Rectal smooth muscle tissue (tissue), 1 donor: ENCODE measurements around the gene JAG1.

Experiments
- H3K27ac ChIP-seq: one replicate; pipeline ENCODE4 v1.7.0; 2013; ENCODE audit warnings: low read depth, low read length, inconsistent platforms
- H3K27me3 ChIP-seq: one replicate; pipeline ENCODE4 v1.7.0; 2013; ENCODE audit warnings: low read length; ENCODE audit not compliant: control insufficient read depth, insufficient read depth
- H3K36me3 ChIP-seq: one replicate; pipeline ENCODE4 v1.7.0; 2013; ENCODE audit warnings: low read length; ENCODE audit not compliant: control insufficient read depth, insufficient read depth
- H3K4me1 ChIP-seq: one replicate; pipeline ENCODE4 v1.7.0; 2013; ENCODE audit warnings: low read length; ENCODE audit not compliant: control insufficient read depth, insufficient read depth
- H3K4me3 ChIP-seq: one replicate; pipeline ENCODE4 v1.7.0; 2013; ENCODE audit warnings: low read length
- H3K9ac ChIP-seq: one replicate; pipeline ENCODE4 v1.7.0; 2013; ENCODE audit warnings: low read length

JAG1 gene

DNA sequence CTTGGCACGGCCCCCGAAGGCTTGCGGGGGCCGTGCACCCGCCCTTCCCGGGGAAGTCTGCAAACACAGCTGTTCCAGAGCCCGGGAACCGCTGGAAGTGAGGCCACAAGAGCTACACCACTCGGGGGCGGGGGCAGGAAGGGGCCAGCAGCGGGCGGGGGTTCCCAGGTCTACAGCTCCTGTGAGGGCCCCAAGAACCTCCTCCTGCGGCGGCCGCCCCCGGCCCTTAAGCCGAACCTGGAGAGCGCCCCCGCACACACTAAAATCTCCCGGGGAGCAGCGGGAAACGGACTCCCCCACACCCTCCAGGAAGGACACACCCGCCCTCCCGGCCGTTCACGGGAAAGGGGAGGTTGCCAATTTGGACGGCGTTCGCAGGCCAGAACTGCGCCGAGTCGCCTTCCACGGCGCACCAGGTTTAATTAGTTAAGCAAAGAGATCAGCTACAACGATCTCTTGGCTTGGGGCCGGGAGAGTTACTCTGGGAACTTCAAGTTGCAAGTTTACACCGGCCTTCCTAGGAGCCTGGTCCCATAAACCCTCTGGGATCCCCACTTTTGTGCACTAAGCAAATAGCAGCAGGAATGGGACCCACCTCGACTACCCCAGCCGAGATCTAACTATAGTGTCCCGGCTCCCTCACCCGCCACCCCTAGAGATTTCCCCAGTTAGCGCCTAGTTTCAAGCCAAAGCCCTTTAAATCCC, 1.7 kb downstream of the JAG1 start:
- H3K27ac ChIP-seq: peak overlapping the region; percentile 96
- H3K4me1 ChIP-seq: peaks cover 24% of the 10 kb centered on the region

DNA sequence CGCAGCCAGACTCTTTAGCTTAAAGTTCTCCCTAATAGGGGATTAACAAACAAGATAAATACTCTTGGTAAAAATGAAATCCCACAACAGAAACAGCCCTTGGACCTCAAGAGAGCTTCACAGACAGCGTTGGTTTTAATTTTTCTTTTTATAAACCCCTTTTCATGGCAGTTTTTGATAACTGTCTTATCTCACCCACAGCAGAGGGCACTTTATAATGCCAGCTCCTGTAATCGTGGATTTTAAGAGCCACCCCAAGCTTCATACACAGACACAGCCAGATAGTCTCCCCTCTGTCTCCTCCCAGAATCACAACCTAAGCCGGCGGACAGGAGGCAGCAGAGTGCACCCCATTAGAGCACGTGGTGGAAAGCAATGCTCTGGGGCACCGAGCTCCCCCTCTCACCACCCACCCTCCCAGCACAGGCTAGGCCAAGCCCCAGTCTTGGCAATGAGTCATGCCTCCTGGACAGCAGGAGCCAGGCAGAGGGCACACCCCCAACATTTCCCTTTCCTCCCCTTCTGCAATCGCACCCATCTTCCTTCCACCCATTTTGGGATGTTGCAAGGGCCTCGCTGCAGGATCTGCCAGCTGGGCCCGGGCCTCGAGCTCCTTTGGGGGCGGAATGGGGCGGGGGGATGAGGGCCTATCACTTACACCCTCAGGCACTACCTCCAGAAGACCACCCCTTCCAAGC, 2.4 kb downstream of the JAG1 start:
- peak overlapping the region; percentile 88 for H3K4me3 ChIP-seq
- H3K9ac ChIP-seq: no peak overlapping the region
- peaks cover 26% of the 10 kb centered on the region for H3K4me1 ChIP-seq
- peaks cover 12% of the 10 kb centered on the region for H3K36me3 ChIP-seq
- peak overlapping the region; percentile 96 for H3K27ac ChIP-seq
- no peaks in the 10 kb centered on the region for H3K27me3 ChIP-seq

More for the DNA sequence above, 1.7 kb downstream of the JAG1 start:
- Histone ChIP-seq H3K27me3 (no peaks in the 10 kb centered on the region), H3K36me3 (peaks cover 8% of the 10 kb centered on the region), H3K4me3 (peak overlapping the region; percentile 88), H3K9ac (peak overlapping the region; percentile 57)

DNA sequence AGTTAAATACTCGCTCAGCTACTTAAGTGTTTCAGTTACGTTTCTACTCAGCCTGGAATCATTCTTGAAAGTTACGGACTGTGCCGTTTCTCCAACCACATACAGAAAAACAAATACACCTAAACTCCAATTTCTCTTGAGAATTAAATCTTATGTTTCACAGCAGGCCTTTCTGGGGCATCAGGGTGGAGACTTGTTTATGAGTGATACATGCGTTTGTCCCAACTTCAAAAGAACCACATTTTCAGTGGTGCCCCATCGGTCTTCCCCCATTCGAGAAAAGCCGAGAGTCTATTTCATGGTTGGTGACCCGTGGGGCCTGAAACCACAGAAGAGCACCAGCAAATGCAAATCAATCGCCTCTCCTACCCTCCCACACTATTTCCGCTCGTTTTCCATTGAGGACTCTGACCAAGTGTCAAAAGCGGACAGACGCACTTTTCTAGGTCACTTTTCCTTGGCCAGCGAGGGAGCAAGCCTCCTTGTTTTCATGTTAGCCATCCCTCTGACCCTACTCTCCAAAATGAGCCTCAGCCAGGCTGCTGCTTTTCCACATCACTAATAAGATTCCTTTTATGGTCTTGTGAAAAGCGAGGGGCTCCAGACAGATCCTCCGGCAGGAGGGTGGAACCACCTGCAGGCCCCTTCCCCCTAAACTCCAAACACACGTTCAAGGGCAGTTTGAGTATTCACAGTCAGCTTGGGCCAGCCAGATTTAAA, 3.1 kb downstream of the JAG1 start:
- Histone ChIP-seq H3K27ac (peak overlapping the region; percentile 96), H3K27me3 (no peaks in the 10 kb centered on the region), H3K9ac (peak overlapping the region; percentile 32), H3K36me3 (peaks cover 12% of the 10 kb centered on the region), H3K4me1 (peaks cover 33% of the 10 kb centered on the region), H3K4me3 (peak overlapping the region; percentile 88)

DNA sequence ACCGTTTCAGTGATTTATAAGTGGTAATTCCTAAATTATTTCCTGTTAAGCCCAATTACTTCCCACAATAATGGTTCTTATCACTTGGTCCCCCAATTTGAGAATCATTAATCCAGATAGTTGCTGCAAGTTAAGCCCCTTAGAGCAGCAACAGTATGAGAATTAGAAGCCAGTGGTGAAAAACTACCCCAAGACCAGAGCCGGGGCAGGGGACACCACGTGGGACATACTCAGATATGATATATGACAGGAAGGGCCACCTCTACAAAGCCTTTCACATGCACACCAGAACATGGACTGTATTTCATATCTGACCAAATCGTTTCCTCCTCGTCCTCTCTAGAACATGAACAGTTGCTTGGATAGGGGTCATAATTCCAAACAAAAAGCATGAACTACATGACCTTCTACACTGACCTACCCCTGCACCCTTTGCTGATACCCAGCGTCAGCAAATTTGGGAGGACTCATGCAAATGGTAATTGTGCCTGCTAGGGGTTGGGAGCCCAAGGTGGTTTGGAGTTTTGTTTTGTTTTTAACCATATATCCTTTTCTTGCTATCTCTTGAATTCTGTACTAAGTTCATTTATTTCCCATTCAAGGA, 3.9 kb downstream of the JAG1 start:
- peak overlapping the region; percentile 96 for H3K27ac ChIP-seq
- peaks cover 11% of the 10 kb centered on the region for H3K36me3 ChIP-seq
- H3K4me3 ChIP-seq: peak overlapping the region; percentile 88
- no peak overlapping the region for H3K9ac ChIP-seq
- peaks cover 35% of the 10 kb centered on the region for H3K4me1 ChIP-seq
- no peaks in the 10 kb centered on the region for H3K27me3 ChIP-seq

DNA sequence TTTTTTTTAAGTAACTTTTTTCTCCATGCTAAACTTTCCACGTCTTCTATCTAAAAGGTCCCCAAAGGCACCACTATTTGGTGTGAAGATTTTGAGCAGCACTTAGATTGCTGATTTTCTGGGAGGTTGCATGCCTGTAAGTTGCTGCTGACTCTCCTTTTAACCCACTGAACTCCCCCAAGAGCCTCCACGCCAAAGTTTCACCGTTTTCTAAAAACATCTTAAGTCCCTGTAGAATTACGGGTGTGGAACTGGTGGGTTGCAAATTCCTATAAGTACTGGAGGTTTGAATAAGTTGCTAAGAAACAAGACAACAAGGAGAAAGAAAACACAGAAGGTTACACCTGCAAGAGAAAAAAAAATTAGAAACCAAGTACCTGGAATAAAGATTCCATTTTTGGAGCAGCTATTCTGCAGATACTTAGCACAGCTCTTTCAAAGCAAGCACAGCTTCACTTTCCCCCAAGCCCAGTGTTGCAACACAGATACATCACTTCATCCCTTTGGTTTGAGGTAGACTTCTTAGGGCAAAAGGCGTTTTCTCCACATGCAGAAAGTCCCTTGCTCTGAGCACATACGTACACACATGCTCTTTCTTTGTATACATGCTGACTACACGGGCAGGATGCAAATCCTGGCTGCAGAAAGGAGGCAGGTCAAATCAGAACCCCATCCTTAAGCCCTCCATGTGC, 5.0 kb downstream of the JAG1 start:
- Histone ChIP-seq H3K36me3 (peaks cover 10% of the 10 kb centered on the region), H3K4me1 (peaks cover 37% of the 10 kb centered on the region), H3K27me3 (no peaks in the 10 kb centered on the region), H3K27ac (peak overlapping the region; percentile 8), H3K9ac (no peak overlapping the region), H3K4me3 (peak overlapping the region; percentile 9)

DNA sequence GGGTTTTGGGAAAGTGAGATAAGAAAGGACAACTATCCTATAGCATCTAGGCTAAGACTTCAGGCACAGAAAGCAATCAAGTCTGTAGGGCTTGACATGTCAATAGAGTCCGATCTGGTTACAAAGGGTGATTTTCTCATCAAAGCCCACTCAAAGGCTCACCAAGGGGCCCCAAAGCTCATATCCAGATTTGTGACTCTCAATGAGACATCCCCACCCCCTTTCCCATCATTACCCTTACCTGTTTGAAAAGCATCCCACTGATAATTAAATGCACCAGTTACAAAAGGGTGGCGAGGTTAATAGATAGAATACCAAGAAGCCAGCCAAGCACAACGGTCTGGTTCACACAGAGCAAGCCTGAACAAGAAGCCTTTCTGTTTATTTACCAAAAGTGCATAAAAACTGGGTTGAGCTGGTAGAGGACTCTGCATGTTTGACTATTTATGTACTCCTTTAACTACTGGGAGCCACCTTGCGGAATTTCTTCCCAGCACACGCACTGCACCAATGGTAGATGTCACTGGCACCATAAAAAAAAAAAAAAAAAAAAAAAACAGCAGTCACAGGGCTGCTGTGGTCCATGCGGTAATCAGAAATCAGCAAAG, 6.1 kb downstream of the JAG1 start:
- no peaks in the 10 kb centered on the region for H3K27me3 ChIP-seq
- peaks cover 37% of the 10 kb centered on the region for H3K4me1 ChIP-seq
- peaks cover 14% of the 10 kb centered on the region for H3K36me3 ChIP-seq
- H3K4me3 ChIP-seq: no peak overlapping the region
- H3K27ac ChIP-seq: no peak overlapping the region
- no peak overlapping the region for H3K9ac ChIP-seq

DNA sequence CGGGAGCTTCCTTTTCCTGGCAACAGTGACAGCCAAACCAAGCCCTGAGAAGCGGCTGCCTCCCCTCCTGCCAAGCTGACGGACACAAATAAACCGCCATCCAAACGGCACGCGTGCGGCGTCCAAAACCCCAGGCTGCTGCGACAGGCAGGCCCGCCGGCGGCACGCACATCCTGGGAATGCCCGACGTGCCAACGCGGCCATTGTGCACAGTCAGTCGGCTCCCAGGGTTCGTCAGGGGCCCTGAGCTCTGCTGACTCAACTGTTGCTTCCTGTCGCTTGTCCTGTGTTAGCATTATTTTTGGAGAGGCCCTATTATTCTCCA, 6.8 kb downstream of the JAG1 start:
- H3K4me3 ChIP-seq: no peak overlapping the region
- peak overlapping the region; percentile 50 for H3K27ac ChIP-seq
- peaks cover 37% of the 10 kb centered on the region for H3K4me1 ChIP-seq
- H3K9ac ChIP-seq: no peak overlapping the region
- H3K27me3 ChIP-seq: no peaks in the 10 kb centered on the region
- peaks cover 16% of the 10 kb centered on the region for H3K36me3 ChIP-seq

DNA sequence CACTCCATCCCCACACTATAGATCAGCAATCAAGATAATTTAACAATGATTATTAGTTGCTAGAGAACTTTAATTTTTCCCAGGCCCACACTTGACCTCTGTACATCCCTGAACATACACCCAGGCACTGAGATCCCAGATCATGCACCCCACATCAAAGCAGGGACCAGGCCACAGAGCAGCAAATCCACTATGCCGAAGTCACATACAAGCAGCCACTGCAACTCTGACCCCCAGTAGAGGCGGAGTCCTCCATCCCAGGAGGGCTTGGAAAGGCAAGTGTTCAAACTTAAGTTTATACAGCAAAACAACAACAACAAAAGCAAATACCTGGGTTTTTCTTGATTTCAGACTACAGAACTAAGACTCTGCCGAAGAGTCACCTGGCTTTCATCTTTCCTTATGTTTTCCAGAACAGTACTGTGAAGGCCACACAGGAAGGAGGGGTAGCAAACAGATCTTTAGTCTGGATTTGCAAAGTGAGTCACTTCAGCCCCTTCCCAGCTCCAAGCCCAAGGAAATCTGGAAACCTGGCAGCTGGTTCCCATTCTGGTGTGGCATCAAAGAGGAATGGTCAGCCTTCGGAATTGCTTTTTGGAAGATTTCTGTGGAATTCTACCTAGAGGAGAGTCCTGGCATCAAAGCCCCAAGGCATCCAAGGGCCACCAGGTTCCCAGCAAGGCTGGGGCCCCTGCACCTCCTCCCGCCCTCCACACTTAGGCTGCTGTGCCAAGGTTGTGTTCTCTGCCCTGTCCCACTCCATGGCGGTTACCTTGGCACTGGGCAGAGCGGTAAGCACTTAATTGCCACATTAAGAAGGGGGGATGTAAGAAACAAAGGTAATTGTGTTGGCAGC, 7.3 kb downstream of the JAG1 start:
- peaks cover 38% of the 10 kb centered on the region for H3K4me1 ChIP-seq
- peak overlapping the region; percentile 50 for H3K27ac ChIP-seq
- no peaks in the 10 kb centered on the region for H3K27me3 ChIP-seq
- H3K36me3 ChIP-seq: peaks cover 17% of the 10 kb centered on the region
- H3K4me3 ChIP-seq: no peak overlapping the region
- H3K9ac ChIP-seq: no peak overlapping the region

DNA sequence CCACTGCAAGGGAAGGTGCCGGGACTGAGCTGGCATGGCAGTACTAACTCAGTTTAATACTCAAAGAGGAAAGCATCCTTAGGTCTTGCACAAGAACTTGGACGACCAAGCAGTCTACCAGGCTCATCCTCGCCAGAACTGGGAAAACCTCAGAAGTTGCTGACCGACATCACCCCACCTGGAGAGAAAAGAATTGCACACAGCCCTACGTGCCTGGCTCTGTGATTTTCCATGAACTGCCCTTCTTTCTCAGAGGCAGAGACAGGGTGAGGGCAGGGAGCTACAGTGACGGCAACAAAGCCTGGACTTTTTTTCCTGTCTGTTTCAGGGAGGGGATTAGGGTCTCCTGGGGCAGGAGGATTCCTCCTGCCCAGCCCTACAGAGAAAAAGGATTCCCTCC, 8.0 kb downstream of the JAG1 start:
- Histone ChIP-seq H3K9ac (no peak overlapping the region), H3K27me3 (peaks cover 2% of the 10 kb centered on the region), H3K36me3 (peaks cover 21% of the 10 kb centered on the region), H3K4me1 (peaks cover 40% of the 10 kb centered on the region), H3K27ac (peak overlapping the region; percentile 50), H3K4me3 (peak overlapping the region; percentile 9)

DNA sequence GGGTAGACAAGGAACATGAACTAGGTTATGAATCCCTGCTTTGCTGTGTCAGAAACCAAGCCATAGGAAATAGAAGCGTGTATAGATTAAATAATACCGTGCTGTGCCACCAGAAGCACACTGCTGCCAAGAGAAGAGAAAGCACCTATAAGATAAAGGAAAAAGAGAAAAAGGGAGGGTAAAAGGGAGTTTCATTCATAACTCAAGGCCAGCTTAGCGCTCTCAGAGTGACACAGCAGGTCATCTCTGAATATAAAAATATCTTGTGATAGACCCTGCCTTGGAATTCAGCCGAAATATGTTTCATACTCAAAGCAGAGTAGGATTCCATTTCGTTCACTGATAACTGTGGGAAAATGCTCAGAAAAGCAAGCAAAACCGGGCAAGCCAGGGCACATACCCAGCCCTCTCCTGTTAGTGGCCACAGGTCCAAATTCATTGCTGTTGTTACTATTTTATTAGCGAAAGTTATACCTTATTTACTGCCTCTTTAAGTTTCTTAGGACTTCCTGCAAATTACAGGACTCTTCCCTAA, 8.7 kb downstream of the JAG1 start:
- Histone ChIP-seq H3K27me3 (peaks cover 2% of the 10 kb centered on the region), H3K27ac (peak overlapping the region; percentile 50), H3K4me3 (no peak overlapping the region), H3K4me1 (peaks cover 44% of the 10 kb centered on the region), H3K9ac (no peak overlapping the region), H3K36me3 (peaks cover 21% of the 10 kb centered on the region)

DNA sequence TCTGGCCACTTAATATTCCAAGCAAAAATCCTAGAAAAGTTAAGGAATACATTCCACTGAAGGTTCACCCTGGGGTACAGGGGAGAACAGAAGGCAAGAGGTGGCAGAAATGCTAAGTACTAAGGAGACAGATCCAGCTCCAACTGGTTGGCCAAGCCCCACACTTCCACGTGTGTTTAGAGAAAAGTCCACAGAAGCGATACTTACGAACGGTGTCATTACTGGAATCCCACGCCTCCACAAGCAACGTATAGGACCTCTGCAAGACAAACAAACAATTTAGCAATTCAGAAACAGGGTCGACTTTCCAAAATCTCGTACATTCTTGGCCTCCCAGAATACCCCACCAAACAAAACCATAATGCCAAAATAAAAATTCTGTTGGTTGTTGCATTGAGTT, 10.0 kb downstream of the JAG1 start:
- Histone ChIP-seq H3K36me3 (peaks cover 17% of the 10 kb centered on the region), H3K27me3 (peaks cover 2% of the 10 kb centered on the region), H3K4me3 (no peak overlapping the region), H3K9ac (no peak overlapping the region), H3K27ac (no peak overlapping the region), H3K4me1 (peaks cover 44% of the 10 kb centered on the region)
